HG02642 (cell line): ENCODE results near the gene UBE3D.
"Not testable (repeated sequence)": the region's sequence is repeated elsewhere in the genome, so short reads cannot be mapped to it uniquely, and the experiment has no call there.

Experiments used
- ATAC-seq: cut with Tn5 transposase; IDR thresholded peaks from one replicate; pipeline ENCODE4 v1.9.1; 2021; ENCODE audit warnings: mild to moderate bottlenecking; ENCODE audit not compliant: unreplicated experiment, poor library complexity

The UBE3D gene

DNA sequence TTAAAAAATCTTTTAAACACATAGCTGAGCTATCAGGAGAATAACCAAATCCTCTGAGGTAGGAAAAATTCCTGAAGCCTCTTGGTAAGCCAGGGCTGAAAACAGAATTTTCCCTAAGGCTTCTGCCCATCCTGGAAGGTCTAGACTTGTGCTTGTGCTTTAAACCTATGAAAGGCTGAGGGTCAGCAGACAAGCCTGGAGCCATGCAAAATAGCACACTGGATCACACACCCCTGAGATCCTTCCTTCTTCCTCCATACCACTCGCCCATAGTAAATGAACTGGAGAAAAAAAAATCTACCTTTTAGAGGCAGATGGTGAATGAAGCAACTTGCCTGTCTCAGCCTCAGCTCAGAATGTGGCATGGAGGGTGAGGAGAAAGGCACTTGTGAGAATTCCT lies 144.4 kb downstream of the UBE3D start:
- no peak for ATAC-seq

DNA sequence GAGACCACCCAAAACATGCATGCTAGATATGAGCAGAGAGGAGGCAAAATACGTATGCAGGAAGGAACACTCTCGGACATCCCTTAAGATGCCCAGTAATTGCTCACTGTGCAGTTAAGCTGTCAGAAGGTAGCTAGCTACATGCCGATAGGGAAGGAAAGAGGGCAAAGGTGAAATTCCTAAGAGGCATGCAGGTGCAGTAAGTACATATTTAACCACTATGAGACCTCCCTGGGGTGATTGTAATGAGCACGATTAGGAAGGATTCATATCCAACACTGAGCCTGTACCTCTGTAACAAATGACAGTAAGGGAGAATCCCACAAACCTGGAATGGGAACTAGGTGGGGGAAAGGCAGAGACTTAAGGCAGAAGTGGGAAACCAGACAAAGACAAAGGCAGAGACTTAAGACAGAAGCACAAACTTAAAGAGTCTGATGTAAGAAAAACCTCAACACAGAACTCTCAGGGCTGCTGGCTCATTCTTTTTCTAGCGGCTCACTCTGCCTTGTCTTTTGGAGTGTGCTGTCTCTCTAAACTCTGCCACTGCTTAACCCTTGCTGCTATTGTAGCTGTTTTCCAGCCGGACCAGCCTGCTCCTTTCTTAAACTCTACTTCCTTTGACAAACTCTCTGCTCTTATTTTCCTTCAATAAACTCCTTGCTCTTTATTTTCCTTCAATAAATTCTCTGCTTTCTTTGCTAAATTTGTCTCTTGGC lies 148.1 kb downstream of the UBE3D start:
- ATAC-seq = no peak

DNA sequence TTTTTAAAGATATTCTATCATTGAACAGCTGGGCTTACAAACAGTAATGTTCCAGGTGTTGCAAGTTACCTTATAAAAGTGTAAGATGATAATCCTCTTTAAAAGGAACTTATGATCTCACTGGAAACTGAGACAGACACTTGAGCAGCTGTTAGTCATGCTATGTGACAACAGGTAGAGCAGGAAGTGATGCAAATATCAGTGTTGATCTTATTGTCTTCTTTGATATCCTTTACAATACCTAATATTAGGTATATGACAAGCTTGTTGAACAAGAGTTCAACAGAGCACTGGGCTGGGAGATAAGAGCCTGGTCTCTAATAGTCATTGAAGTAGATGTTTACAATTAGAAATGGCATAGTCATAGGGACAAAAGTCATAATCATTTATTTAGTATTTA lies 150.0 kb downstream of the UBE3D start:
- ATAC-seq = no peak

DNA sequence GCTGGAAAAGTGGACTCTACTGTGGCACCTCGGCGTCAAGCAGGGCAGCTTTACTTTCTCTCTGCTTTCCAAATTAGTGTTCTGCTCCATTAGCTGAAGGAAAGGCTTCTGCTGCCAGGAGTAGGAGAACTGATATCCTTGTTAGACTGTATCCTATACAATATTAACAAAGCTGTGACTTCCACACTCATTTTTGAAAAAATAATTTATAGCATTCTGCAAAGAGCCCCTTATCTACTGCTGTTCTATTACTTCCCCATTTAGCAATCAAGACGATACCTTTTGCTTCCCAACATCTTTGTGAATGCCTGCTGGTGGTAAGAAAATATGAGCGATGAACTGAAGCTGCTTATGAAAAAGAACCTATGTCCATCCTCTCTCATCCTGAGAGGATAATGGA lies 151.1 kb downstream of the UBE3D start:
- no peak for ATAC-seq

DNA sequence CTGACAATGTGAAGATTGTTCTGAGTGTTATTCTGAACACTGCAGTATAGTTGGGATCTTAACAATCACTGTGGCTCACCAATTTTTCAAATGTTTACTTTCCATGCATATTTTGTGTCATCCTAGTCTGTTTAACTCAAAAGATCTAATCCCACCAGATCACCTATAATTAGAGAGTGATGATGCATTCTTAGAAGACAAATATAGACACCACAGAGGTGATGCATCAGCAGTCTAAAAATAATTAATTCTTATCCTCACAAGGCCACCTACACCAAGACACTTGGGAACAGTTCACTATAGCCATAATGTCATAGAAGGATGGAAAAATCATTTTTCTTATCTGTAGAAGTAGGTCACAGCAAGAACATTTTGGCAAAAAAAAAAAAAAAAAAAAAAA lies 154.8 kb downstream of the UBE3D start:
- ATAC-seq = no peak

DNA sequence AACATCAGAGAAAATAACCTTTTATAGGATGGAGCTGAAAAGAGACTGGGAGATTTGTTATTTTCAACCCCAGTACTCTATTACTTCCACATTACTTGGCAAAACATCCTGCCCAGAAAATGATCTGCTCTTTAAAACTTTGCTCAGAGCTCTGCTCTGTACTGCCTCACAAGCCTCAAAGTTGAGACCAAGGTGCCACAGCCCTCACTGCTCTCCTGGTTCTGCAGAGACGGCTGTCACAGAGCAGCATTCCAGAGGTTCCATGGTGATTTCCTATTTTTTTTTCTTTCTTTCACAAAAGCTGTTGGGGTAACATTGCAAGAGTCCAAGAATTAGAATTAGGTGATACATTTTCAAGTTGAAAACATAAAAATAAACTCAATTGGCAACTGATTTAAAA lies 155.2 kb downstream of the UBE3D start:
- ATAC-seq = no peak

DNA sequence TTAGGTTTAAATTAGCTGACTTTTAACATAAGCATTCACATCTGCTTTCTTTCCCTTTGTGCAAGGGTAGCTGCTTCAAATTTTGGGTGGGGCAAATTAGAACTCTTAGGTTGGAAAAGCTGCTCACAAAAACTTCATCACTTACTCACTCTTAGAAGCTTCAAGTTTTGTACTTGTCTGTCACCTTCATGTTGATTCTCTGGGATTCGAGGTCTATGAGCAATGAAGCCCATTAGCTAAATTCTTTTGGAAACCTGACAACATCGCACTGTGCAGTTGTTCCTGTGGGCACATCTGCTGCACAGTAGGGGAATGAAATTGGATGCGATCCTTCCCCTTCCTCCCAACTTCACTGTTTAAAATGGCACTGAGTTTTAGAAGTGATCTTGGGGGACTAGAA lies 156.1 kb downstream of the UBE3D start:
- no peak for ATAC-seq

DNA sequence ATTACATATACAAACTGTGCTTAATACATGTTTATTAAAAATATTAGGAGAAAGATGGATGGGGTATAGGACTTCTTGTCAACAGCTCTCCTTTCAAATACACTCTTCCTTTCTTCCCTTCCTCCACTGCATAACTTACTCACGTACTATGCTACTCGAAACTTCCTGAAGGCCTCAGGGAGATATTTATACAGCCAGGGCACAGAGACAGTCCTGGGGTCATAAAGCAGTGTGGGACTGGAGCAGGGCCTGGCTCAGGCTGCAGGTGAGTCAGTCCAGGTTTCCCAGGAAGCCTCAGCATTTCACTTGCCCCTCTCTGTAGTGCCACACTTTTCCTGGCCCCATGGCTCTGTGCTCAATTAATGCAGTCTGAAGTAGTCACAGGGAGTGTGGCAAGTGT lies 157.0 kb downstream of the UBE3D start:
- ATAC-seq = no peak

DNA sequence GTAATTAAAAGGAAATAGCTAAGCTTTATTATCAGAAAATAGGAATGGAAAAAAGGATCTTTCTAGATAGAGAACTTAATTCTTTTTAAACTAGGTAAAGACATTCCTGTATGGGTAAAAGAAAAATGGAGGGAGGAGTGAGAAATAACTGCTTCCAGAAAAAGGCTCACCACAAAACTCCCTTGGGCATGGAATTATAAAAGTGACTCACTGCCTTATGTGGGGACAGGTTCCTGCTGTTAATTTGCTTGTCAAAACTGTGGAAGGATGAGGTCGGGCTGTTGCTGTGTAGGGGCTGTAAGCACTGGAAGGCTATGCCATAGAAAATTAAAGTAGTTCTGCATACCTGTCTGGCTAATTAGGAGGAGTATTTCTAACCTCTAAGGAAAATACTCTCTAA lies 158.7 kb downstream of the UBE3D start:
- no peak for ATAC-seq

DNA sequence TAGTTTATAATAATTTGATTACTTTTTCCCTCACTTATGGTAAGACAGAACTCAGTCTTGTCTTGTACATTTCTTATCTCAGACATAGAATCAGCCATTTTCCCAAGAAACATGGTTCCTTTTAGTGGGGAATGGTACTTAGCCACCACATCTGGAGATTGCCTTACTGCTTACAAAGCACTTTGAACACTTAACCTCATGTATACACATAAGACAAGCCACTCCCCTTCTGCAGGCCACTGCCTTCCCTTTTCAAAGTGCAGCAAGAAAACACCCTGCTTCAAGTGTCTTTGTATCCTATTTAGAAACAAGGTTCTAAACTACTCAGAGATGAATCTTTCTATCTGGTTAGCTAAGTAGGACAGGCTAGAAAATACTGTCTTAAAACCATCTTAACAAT lies 159.2 kb downstream of the UBE3D start:
- no peak for ATAC-seq

DNA sequence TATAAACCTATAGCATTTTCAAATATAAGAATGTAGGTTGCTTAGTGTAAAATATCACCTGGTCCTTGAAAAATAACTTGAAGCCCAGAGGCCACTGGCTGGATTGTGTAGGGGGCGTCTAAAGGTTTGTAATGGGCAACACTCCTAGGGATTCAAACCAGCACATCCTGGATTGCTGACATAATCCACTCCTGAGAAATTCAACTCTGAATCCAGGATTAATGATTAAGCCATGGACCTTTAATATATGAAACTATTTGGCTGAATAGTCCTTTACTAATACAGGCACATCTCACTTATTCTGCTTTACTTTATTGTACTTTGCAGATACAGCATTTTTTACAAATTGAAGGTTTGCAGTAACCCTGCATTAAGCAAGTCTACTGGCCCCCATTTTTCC lies 160.8 kb downstream of the UBE3D start:
- ATAC-seq = no peak

DNA sequence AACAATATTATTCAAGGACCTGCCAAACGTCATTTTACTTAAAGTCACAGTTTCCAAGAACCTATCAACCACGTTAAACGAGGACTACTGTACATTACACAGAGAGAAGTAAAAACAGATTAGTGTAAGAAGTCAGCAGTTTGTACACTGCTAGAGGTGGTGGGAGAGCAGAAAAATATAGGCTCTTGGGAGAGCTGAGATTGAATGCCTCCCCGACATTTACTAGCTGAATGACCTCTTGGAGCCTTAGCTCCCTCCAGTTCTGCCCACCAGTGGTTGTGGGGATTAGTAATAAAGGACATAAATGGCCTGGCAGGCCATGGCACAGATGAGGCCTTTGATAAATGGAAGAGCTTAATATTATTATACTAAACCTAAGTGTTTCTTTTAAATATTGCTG lies 161.4 kb downstream of the UBE3D start:
- no peak for ATAC-seq

DNA sequence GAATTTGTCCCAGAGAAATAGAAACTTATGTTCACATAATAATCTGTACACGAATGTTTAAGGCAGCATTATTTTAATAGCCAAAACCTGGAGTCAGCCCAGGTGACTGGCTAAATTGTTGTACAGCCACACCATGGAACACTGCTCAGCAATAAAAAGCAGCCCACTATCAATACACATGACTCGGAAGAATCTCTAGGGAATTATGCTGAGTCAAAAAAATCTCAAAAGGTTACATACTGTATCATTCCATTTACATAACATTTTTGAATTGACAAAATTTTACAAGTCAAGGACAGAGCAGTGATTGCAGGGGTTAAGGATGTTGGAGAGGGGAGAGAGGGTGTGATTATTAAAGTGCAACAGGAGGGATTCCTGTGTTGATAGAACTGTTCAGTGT lies 163.4 kb downstream of the UBE3D start:
- ATAC-seq = no peak

DNA sequence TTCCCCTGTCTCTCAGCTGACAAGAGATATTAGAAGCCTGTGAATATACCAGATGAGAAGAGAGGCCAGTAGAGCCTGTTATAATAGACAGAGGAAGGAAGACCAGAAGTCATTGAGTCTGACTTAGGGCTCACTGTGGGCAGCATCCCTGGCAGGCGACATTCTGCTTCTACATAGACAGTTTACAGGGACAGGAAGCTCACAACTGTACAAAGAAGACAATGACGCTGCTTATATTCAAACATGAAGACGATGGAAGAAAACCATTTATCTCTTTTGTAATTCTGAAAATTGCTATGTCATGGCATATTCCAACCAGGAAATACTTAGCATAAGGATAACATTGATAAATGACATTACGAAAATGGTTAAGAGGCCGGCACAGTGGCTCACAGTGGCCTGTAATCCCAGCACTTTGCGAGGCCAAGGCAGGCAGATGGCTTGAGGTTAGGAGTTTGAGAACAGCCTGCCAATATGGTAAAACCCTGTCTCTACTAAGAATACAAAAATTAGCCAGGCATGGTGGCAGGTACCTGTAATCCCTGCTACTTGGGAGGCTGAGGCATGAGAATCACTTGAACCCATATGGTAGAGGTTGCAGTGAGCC lies 170.9 kb downstream of the UBE3D start:
- no peak for ATAC-seq

DNA sequence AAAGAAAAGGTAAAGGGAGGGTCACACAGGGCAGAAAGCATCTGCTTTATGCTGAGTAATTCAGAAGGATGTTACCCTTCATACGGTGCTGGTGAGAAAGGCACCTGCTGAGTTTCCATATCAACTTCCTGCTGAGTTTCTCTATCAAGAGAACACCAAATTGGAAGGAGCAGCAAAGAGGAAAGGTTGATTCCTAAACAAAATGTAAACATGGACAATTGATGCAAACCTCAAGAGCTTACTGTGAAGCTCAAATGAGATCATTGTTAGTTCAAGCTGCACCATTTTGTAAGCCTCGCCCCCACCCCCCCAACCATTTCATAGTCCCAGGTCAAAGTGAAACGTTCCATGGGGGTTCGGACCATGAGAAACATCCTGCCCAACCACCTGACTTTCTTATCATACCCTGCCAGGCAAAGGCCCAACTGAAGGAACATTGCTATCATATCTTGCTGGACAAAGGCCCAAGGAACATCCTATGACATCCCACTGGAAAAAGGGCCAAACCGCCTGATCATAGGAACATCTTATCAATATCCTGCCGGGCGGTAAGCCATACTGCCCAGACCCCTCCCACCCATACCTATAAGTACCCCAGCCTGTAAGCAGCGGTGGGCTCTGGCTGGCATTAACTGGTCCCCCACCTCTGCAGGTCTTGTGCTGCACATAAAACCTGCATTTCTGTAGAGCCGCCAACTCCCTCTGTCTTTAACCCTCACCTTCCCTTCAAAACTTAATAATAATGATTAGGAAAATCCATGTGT lies 171.6 kb downstream of the UBE3D start:
- no peak for ATAC-seq

DNA sequence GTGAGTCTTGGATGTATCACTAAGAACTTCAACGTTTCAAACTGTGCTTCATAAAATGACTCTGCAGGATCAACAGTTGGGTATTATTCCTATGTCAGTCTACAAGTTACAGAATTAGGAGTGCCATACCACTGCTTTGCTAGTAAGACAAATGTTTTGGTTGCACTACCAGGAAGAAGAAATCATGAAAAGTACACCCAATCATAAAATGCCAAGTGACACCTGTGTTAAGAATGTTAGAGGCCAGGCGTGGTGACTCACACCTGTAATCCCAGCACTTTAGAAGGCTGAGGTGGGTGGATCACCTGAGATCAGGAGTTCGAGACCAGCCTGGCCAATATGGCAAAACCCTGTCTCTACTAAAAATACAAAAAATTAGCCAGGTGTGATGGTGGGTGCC lies 174.1 kb downstream of the UBE3D start:
- ATAC-seq = not testable (repeated sequence)

DNA sequence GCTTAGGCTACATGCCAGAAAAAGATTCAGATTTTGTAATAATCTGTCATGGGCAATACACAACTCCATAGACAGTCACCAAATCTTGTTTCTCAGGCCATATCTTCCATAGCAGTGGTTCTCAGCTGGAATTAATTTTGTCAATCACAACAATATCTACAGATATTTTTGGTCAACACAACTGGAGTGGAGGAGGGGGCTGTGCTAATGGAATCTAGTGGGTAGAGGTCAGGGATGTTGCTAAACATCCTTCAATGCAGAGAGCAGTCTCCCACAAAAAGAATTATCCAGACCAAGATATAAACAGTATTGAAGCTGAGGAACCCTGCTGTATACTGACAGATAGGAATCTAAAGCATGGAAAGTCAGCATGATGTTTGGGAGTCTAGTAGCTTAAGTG lies 174.6 kb downstream of the UBE3D start:
- no peak for ATAC-seq

DNA sequence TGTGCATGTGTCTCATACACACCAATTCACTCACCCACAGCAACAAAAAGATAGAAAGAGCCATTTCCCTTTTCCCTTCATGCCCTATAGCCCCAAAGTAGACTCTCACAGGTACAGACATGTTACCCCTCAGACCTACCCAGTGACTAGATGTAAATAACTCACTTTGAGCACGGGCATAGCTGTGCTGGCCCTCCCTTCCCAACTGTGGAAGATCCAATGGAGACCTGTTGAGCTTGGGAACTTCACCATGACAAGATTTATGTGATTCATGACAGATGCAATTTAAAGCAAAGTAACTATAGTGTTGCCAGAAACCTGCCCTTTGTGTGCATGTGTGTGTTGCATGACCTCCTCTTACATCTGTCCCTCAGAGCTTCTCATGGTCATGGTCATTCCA lies 175.4 kb downstream of the UBE3D start:
- no peak for ATAC-seq

DNA sequence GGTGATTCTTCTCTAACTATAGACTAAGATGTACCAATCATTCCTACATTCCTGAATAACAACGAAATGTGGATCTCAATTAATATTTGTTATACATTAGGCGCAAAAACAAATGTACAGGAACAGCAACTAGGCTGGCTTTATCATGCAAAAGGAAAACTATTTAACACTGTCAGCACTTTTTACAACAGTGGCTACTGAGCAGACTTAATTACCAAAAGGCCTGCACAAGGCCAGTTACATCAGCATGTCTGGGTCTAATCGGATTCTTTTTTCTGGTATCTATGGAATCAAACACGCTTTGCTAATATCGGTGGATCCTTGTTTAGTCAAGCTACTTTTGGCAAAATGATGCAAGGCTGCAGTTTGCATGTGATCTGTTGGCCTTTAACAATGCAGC lies 176.5 kb downstream of the UBE3D start:
- no peak for ATAC-seq

DNA sequence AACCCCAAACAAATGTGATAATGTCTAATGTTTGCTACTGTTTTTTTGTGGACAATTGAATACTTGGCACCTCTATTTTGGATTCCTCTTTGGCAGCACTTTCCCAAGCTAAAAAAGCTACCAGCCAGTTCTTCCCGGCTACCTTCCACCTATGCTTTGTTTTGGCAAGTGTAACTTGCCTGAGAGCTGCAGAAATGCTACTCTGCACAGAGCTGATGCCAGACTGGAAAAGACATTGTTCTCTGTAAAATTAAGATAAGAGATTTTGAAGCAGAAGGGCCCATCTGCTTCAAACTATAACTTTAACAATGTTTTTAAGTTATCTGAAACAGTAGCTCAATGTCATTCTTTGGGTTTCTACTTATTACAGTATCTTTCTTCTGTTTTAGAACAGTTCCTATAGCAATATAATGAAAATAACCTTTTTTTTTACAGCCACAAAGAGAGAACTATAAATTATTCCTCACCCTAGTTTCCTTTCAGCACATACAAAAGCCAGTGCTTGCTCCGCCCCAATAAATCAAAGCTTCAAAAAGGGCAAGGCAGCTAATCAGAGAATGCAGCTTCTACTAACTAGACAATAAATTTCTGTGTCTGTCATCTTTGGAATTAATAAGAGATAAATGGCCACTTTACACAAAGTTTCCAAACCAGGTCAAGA lies 183.1 kb downstream of the UBE3D start:
- ATAC-seq = no peak

DNA sequence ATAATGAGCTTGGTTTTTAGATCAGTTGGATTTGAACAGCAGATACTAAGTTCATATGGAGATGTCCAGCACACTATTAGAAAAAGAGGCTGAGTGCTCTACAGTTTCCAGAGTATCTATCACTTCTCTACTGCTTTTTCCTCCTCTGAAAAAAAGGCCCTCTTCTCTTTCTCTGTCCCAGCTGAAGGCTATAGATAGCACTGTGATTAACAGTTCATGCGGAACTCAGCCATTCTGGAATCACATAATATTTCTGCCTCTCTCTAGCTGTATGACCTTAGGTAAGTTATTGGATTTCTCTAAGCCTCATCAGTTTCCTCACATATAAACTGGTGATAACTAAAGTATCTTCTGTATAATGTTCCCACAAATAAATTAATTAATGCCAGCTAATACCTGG lies 184.1 kb downstream of the UBE3D start:
- ATAC-seq = no peak
